ENCODE results near the gene IGSF8.

IGSF8 gene

GRCh38 chr1:160096274-160097116 is 1.9 kb downstream of the IGSF8 start:
- H3K36me3 ChIP-seq (replicated peaks): no peaks in the 10 kb centered on the region
- H3K27me3 ChIP-seq (replicated peaks): no peaks in the 10 kb centered on the region
- in situ Hi-C loops (cut with HindIII; ENCODE audit: low pct_ligation_motif_present, low sequenced_read_pairs): no loop called here
- H3K4me3 ChIP-seq (ENCODE audit: low read depth, low read length): no peak overlapping the region
- TF ChIP-seq, protein P1, sequence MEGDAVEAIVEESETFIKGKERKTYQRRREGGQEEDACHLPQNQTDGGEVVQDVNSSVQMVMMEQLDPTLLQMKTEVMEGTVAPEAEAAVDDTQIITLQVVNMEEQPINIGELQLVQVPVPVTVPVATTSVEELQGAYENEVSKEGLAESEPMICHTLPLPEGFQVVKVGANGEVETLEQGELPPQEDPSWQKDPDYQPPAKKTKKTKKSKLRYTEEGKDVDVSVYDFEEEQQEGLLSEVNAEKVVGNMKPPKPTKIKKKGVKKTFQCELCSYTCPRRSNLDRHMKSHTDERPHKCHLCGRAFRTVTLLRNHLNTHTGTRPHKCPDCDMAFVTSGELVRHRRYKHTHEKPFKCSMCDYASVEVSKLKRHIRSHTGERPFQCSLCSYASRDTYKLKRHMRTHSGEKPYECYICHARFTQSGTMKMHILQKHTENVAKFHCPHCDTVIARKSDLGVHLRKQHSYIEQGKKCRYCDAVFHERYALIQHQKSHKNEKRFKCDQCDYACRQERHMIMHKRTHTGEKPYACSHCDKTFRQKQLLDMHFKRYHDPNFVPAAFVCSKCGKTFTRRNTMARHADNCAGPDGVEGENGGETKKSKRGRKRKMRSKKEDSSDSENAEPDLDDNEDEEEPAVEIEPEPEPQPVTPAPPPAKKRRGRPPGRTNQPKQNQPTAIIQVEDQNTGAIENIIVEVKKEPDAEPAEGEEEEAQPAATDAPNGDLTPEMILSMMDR (IDR thresholded peaks at IDR 0.05; ENCODE audit: low read depth, low read length, missing control alignments): no peak
- no peak for DNase-seq
- H3K27ac ChIP-seq: no peak overlapping the region

DNA sequence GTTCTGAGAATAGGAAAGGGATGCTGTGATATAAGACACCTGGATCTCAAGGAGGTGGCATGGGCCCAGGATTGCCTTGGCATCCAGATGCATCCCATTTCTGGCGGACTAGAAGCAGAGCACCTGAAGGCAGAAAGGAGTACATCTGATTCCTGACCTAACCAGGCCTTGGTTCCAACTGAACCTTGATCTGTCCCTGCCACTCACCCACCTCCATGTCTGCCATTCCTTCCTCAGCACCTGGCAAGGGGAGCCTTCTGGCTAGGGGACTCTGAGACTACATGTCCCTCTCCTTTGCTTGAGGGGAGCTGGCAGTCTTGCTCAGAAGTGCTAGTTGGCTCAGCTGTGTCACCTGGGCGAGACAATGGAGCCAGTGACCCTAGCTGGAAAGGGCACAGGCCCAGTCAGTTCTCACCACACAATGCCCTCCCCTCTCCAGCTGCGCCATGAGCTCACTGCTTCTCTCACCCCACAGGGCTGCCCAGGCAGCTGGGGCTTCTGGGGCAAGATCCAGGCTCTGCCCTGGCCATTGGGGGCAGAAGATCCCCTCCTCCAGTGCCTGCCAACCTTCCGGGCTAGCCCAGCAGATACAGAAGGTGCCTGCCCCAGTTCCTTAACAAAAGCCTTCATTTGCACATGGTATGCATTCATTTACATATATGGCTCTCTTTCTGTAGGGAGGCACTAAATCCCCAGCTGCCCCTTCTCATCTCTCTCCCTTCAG is 2.9 kb downstream of the IGSF8 start:
- no peak overlapping the region for H3K27ac ChIP-seq

GRCh38 chr1:160094806-160095205 is 3.6 kb downstream of the IGSF8 start:
- TF ChIP-seq, protein P1 (IDR thresholded peaks at IDR 0.05; ENCODE audit: low read depth, low read length, missing control alignments): no peak
- no peaks in the 10 kb centered on the region for H3K27me3 ChIP-seq (replicated peaks)
- H3K27ac ChIP-seq: no peak overlapping the region
- no peaks in the 10 kb centered on the region for H3K36me3 ChIP-seq (replicated peaks)
- no peak for DNase-seq
- in situ Hi-C loops (cut with HindIII; ENCODE audit: low pct_ligation_motif_present, low sequenced_read_pairs): no loop called here
- H3K4me3 ChIP-seq (ENCODE audit: low read depth, low read length): no peak overlapping the region

More for the DNA sequence above, 2.9 kb downstream of the IGSF8 start:
- TF ChIP-seq, protein P1 (IDR thresholded peaks at IDR 0.05; ENCODE audit: low read depth, low read length, missing control alignments): no peak
- DNase-seq: no peak
- in situ Hi-C loops (cut with HindIII; ENCODE audit: low pct_ligation_motif_present, low sequenced_read_pairs): no loop called here
- Histone ChIP-seq H3K27me3 (replicated peaks) (no peaks in the 10 kb centered on the region), H3K4me3 (ENCODE audit: low read depth, low read length) (no peak overlapping the region), H3K36me3 (replicated peaks) (no peaks in the 10 kb centered on the region)

GRCh38 chr1:160094291-160094625 is 4.2 kb downstream of the IGSF8 start:
- Histone ChIP-seq H3K4me3 (ENCODE audit: low read depth, low read length) (no peak overlapping the region), H3K27me3 (replicated peaks) (no peaks in the 10 kb centered on the region), H3K36me3 (replicated peaks) (no peaks in the 10 kb centered on the region), H3K27ac (no peak overlapping the region)
- in situ Hi-C loops (cut with HindIII; ENCODE audit: low pct_ligation_motif_present, low sequenced_read_pairs): no loop called here
- TF ChIP-seq, protein P1 (IDR thresholded peaks at IDR 0.05; ENCODE audit: low read depth, low read length, missing control alignments): no peak
- DNase-seq: no peak

- no peak overlapping the region for H3K4me3 ChIP-seq (ENCODE audit: low read depth, low read length)
- in situ Hi-C loops (cut with HindIII; ENCODE audit: low pct_ligation_motif_present, low sequenced_read_pairs): no loop called here
Measured at GRCh38 chr1:160093624-160094290, 4.7 kb downstream of the IGSF8 start.

More at GRCh38 chr1:160093624-160094290, 4.7 kb downstream of the IGSF8 start:
- Histone ChIP-seq H3K27me3 (replicated peaks) (no peaks in the 10 kb centered on the region), H3K27ac (no peak overlapping the region), H3K36me3 (replicated peaks) (no peaks in the 10 kb centered on the region)
- no peak for DNase-seq
- TF ChIP-seq, protein P1 (IDR thresholded peaks at IDR 0.05; ENCODE audit: low read depth, low read length, missing control alignments): no peak

Measured in brain microvascular endothelial cell (primary cell).